Measurements from ENCODE around the gene PSMC3IP. TPM values are rescaled to one million over a fixed set of nuclear protein-coding genes. Genes with fewer than 3 reads are reported as not detected.
A peak's percentile ranks its signal among the peaks of the same experiment; 100 is the strongest.
"Not testable (repeated sequence)": the region's sequence is repeated elsewhere in the genome, so short reads cannot be mapped to it uniquely, and the experiment has no call there.

The PSMC3IP gene
- total RNA-seq, 2 experiments from 2014 or later: 27.0 to 28.9 TPM

DNA sequence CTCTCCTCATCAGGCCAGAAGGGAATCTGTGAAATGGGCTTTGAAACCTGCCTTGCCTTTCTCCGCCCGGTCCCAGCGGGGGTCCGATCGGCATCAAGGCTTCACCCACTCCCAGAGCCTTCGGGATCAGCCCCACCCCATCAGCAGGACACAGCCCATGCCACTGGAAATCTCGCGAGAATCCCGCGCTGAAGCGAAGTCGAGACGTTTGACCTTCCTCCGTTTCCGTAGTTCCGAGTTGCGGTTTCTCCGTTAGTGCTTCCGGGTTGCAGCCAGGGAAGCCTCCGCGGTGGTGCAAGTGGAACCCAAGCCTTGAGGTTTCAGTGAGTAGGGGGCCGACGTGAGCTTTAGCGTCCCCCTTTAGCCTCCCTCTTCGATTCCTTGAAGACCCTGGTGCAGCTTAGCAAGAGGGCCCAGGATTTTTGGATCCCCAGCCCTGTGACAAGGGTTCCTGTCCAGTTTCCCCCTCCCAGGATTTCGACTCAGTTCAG, 15.6 kb downstream of the PSMC3IP start, which contains the start of gene COASY:
COASY (plus strand) TSS at position 252 of the 491 bp plus-strand sequence. CDS start 475 bp downstream, outside the sequence.
- Mint-ChIP-seq H3K27ac (peak within 1 kb of the TSS; percentile 99), H3K9me3 (ENCODE audit: low read depth) (no peaks in the 10 kb centered on the region), H3K4me1 (peaks cover 32% of the 10 kb centered on the region), H3K27me3 (no peaks in the 10 kb centered on the region), H3K36me3 (ENCODE audit: low read depth) (peaks cover 16% of the 10 kb centered on the region), H3K4me3 (peak within 1 kb of the TSS; percentile 94)
- ChIA-PET POLR2A (no interaction called here), CTCF (interaction anchor here (0.7 kb wide), 1 partner anchor 284 kb away, joined by 3 read pairs; no protein-coding TSS in a partner anchor)
- peak; percentile 79 for ATAC-seq
- intact Hi-C loops (cut with DNase I, micrococcal nuclease): loop anchor here (1.0 to 10.0 kb wide), 7 partner anchors 15 to 613 kb away; partner anchors contain the start of genes PSMC3IP (in 2 of the 2), AARSD1 (in 1 of the 2), NAGLU (in 1 of the 2) and NBR1 (in 1 of the 2)
- peak; percentile 96 for DNase-seq

DNA sequence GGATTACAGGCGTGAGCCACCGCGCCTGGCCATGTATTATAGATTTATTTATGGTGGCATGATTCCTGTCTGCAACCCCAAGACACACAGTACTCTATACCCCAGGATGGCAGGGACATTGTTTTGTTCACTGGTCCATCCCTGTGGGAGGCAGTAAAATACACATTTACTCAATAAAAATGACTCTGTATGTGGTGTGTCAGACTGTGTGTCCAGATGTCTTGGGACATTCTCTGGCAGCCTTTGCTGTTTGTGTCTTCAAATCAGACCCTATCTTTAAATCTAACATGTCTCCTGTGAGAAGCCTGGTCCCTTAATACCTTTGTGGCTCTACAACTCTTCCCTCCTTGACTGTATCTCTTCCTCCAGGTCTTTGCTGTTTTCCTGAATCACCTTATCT, 17.3 kb downstream of the PSMC3IP start:
- DNase-seq (no peak), ATAC-seq (no peak)
- no peaks in the 10 kb centered on the region for H3K9me3 Mint-ChIP-seq (ENCODE audit: low read depth)
- H3K27me3 Mint-ChIP-seq: no peaks in the 10 kb centered on the region
- POLR2A ChIA-PET: interaction anchor here (0.6 kb wide), 1 partner anchor 375 kb away, joined by 3 read pairs; the partner anchor contains the start of gene HCRT
- CTCF ChIA-PET: no interaction called here
- peak overlapping the region; percentile 48 for H3K4me3 Mint-ChIP-seq
- H3K27ac Mint-ChIP-seq: peak overlapping the region; percentile 11
- intact Hi-C loops (cut with DNase I, micrococcal nuclease): loop anchor here in 1 of 2 experiments (10.0 kb wide), 1 partner anchor 615 kb away; the partner anchor contains the start of gene NBR1
- H3K4me1 Mint-ChIP-seq: peaks cover 35% of the 10 kb centered on the region
- H3K36me3 Mint-ChIP-seq (ENCODE audit: low read depth): peaks cover 11% of the 10 kb centered on the region

DNA sequence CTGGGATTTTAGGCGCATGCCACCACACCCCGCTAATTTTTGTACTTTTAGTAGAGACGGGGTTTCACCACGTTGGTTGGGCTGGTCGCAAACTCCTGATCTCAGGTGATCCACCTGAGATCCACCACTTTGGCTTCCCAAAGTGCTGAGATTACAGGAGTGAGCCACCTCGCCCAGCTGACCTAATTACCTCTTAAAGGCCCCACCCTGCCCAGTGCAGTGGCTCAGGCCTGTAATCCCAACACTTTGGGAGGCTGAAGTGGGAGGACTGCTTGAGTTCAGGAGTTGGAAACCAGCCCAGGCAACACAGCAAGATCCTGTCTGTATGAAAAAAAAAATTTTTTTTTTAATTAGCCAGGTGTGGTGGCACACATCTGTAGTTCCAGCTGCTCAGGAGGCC, 18.5 kb downstream of the PSMC3IP start:
- DNase-seq (no peak), ATAC-seq (no peak)
- H3K27ac Mint-ChIP-seq: no peak overlapping the region
- no peak overlapping the region for H3K4me3 Mint-ChIP-seq
- peaks cover 39% of the 10 kb centered on the region for H3K4me1 Mint-ChIP-seq
- no peaks in the 10 kb centered on the region for H3K27me3 Mint-ChIP-seq
- H3K36me3 Mint-ChIP-seq (ENCODE audit: low read depth): peaks cover 11% of the 10 kb centered on the region
- ChIA-PET CTCF (interaction anchor here (0.8 kb wide), 1 partner anchor 10 kb away, joined by 3 read pairs; no protein-coding TSS in a partner anchor), POLR2A (no interaction called here)
- intact Hi-C loops (cut with DNase I, micrococcal nuclease): no loop called here
- H3K9me3 Mint-ChIP-seq (ENCODE audit: low read depth): no peaks in the 10 kb centered on the region

DNA sequence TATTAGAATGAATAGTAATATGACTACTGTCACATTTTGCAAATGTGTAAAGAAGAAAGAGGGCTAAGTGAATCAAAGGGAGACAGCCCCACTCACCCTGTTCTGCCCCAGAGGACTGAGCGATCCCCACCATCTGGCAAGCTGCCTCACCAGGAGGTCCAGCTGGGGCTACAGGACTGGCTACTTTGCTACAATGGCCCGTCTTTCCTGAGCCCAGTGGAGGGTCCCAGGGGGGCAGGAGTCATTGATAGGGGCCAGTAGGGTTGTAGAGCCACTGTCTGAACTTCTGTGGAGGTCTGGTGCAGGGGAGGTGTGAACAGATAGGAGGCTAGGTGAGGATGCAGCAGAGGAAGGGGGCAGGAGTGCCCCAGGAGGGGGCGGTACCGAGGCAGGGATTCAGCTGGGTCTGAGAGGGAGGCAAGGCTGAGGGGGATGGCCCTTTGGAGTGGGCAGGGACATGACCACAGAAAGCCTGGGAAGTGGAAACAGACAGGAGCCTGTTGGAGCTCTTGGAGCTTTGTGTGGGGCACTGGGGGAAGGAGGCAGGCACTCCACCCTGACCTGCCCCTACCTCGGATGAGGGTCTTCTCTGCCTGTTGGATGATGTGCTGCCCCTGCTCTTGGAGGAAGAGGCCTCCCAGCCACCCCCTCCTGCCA, 21.4 kb downstream of the PSMC3IP start:
- DNase-seq; CTCF ChIA-PET; H3K36me3 Mint-ChIP-seq (ENCODE audit: low read depth); H3K27ac Mint-ChIP-seq; H3K9me3 Mint-ChIP-seq (ENCODE audit: low read depth); H3K4me3 Mint-ChIP-seq; intact Hi-C loops (cut with DNase I, micrococcal nuclease); H3K27me3 Mint-ChIP-seq; POLR2A ChIA-PET: not testable (repeated sequence)
- H3K4me1 Mint-ChIP-seq: peaks cover 23% of the 10 kb centered on the region
- ATAC-seq: peak; percentile 30

DNA sequence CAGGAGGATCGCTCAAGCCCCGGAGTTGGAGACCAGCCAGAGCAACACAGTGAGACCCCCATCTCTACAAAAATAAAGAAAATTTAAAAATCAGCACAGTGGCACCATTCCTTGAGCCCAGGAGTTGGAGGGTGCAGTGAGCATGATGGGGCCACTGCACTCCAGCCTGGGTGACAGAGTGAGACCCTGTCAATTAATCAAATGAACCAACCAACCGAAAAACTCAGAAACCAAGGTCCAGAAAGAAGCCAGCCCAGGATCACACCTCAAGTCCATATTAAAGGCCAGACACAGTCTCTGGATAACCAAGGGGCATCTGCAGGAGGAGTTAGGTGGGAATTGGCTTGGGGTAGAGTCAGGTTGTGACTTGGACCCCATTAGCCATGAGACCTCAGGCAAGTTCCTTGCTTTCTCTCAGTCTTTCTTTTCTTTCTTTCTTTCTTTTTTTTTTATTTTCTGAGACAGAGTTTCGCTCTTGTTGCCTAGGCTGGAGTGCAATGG, 22.4 kb downstream of the PSMC3IP start:
- peaks cover 22% of the 10 kb centered on the region for H3K4me1 Mint-ChIP-seq
- ATAC-seq (peak; percentile 1), DNase-seq (no peak)
- no peaks in the 10 kb centered on the region for H3K9me3 Mint-ChIP-seq (ENCODE audit: low read depth)
- ChIA-PET CTCF (interaction anchor here (0.5 to 2.0 kb wide), 5 partner anchors 13 to 301 kb away, joined by 3 to 8 read pairs (median 3); partner anchors contain the start of gene NAGLU), POLR2A (interaction anchor here (0.6 kb wide), 1 partner anchor 568 kb away, joined by 4 read pairs; no protein-coding TSS in a partner anchor)
- H3K27me3 Mint-ChIP-seq: no peaks in the 10 kb centered on the region
- peak overlapping the region; percentile 85 for H3K4me3 Mint-ChIP-seq
- no peaks in the 10 kb centered on the region for H3K36me3 Mint-ChIP-seq (ENCODE audit: low read depth)
- H3K27ac Mint-ChIP-seq: peak overlapping the region; percentile 92
- intact Hi-C loops (cut with DNase I, micrococcal nuclease): no loop called here

DNA sequence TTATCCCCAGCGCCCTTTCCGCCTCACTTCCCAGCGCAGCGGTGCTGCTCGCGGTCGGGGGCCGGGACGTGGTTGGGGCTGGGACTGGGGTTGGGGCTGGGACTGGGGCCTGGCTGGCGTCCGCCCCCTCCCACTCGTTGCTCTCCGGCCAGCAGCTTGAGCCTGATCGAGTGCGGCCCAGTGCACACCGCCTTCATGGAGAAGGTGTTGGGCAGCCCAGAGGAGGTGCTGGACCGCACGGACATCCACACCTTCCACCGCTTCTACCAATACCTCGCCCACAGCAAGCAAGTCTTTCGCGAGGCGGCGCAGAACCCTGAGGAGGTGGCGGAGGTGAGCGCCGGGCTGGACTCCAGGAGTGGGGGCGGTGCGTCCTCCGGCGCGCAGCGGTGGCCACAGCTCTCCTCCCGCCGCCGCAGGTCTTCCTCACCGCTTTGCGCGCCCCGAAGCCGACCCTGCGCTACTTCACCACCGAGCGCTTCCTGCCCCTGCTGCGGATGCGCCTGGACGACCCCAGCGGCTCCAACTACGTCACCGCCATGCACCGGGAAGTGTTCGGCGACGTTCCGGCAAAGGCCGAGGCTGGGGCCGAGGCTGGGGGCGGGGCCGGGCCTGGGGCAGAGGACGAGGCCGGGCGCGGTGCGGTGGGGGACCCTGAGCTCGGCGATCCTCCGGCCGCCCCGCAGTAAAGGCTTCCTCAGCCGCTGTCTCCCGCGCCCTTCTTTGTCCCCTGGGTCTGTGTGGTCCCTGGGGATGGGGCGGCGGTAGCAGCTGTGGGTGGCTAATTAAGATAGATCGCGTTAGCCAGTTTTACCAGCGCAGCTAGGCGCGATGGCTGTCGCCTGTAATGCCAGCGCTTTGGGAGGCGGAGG, 23.0 kb downstream of the PSMC3IP start:
- Mint-ChIP-seq H3K9me3 (ENCODE audit: low read depth) (no peaks in the 10 kb centered on the region), H3K4me3 (peak overlapping the region; percentile 85), H3K27ac (peak overlapping the region; percentile 92), H3K4me1 (peaks cover 22% of the 10 kb centered on the region), H3K36me3 (ENCODE audit: low read depth) (no peaks in the 10 kb centered on the region), H3K27me3 (no peaks in the 10 kb centered on the region)
- POLR2A ChIA-PET: interaction anchor here (0.6 kb wide), 2 partner anchors 260 to 569 kb away, joined by 3 to 4 read pairs; no protein-coding TSS in a partner anchor
- CTCF ChIA-PET: interaction anchor here (0.5 to 2.0 kb wide), 6 partner anchors 13 to 301 kb away, joined by 3 to 8 read pairs (median 3); partner anchors contain the start of genes NAGLU and PSMC3IP
- peak; percentile 85 for ATAC-seq
- DNase-seq: peak; percentile 85
- intact Hi-C loops (cut with DNase I, micrococcal nuclease): loop anchor here (1.0 kb wide), 1 partner anchor 18 kb away; the partner anchor contains the start of gene NAGLU (in 2 of the 2)

DNA sequence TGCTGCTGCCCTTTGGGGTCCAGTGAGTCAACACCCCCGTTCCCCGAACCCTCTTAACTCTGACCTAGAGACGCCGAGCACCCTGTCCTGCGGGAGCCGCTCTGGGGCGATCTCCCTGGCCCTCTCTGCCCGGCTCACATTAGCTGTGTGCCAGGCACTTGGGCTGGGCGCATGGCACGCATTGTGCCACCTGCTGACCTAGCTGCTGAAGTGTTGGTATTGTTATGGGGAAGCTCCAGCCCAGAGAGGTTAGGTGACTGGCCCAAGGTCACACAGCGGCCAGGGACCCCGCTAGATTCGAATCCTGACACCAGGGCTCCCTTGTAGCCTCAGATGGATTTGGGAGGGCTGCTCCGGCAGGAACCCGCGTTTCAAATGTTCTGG, 23.7 kb downstream of the PSMC3IP start:
- peak; percentile 58 for DNase-seq
- Mint-ChIP-seq H3K27ac (peak overlapping the region; percentile 92), H3K4me3 (peak overlapping the region; percentile 85), H3K9me3 (ENCODE audit: low read depth) (no peaks in the 10 kb centered on the region), H3K27me3 (no peaks in the 10 kb centered on the region), H3K36me3 (ENCODE audit: low read depth) (no peaks in the 10 kb centered on the region), H3K4me1 (peaks cover 28% of the 10 kb centered on the region)
- intact Hi-C loops (cut with DNase I, micrococcal nuclease): loop anchor here (1.0 kb wide), 1 partner anchor 18 kb away; the partner anchor contains the start of gene NAGLU (in 2 of the 2)
- ATAC-seq: peak; percentile 40
- ChIA-PET CTCF (interaction anchor here (0.6 to 2.0 kb wide), 2 partner anchors 18 to 23 kb away, joined by 5 to 8 read pairs; partner anchors contain the start of genes NAGLU and PSMC3IP), POLR2A (interaction anchor here (0.6 kb wide), 1 partner anchor 260 kb away, joined by 3 read pairs; no protein-coding TSS in a partner anchor)

DNA sequence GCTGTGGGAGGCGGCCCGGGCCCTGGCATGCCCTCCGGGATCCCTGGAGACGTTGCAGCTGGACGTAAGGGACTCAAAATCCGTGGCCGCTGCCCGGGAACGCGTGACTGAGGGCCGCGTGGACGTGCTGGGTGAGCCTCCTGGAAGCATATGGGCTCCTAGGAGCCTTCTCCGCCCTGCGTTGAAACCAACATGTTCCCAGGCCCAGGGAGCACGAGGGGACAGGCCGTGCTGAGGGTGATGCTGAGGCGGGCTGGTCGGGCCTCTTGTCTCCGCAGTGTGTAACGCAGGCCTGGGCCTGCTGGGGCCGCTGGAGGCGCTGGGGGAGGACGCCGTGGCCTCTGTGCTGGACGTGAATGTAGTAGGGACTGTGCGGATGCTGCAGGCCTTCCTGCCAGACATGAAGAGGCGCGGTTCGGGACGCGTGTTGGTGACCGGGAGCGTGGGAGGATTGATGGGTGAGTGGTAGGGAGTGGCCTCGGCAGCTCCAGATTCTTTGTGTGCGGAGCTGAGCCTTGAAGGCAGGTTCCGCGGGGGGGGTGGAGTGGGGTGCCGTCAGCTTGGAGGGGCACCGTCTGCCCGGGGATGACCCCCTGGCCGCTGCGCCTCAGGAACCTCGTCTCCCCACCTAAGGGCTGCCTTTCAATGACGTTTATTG, 24.2 kb downstream of the PSMC3IP start:
- Mint-ChIP-seq H3K9me3 (ENCODE audit: low read depth) (no peaks in the 10 kb centered on the region), H3K27me3 (no peaks in the 10 kb centered on the region), H3K4me3 (peak overlapping the region; percentile 85), H3K4me1 (peaks cover 30% of the 10 kb centered on the region), H3K27ac (no peak overlapping the region), H3K36me3 (ENCODE audit: low read depth) (no peaks in the 10 kb centered on the region)
- ChIA-PET POLR2A (interaction anchor here (0.6 kb wide), 1 partner anchor 165 kb away, joined by 5 read pairs; the partner anchor contains the start of gene STAT3), CTCF (interaction anchor here (0.6 to 2.0 kb wide), 2 partner anchors 18 to 325 kb away, joined by 3 to 8 read pairs; partner anchors contain the start of gene NAGLU)
- DNase-seq (no peak), ATAC-seq (no peak)
- intact Hi-C loops (cut with DNase I, micrococcal nuclease): no loop called here

DNA sequence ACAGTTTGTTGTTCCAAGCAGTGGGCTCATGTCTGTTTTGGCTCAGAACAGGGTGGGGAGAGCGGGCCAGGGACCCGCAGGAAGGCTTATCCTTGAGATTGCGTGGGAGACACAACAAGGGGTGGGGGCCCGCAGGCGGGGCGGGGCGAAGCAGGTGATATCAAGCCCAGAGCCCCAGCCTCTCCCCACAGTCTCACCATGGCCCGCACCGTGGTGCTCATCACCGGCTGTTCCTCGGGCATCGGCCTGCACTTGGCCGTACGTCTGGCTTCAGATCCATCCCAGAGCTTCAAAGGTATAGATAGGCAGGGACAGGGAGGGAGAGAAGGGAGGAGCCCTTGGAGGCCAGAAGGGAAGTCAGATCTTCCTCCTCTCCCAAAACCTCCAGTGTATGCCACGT, 24.8 kb downstream of the PSMC3IP start, which contains the start of gene HSD17B1:
HSD17B1 (plus strand) TSS at position 188 of the 400 bp plus-strand sequence; CDS start at position 199, 11 bp downstream.
- POLR2A ChIA-PET; intact Hi-C loops (cut with DNase I, micrococcal nuclease); H3K27me3 Mint-ChIP-seq; ATAC-seq; CTCF ChIA-PET; DNase-seq; H3K36me3 Mint-ChIP-seq (ENCODE audit: low read depth); H3K9me3 Mint-ChIP-seq (ENCODE audit: low read depth): not testable (repeated sequence)
- peak within 1 kb of the TSS; percentile 85 for H3K4me3 Mint-ChIP-seq
- H3K4me1 Mint-ChIP-seq: peaks cover 30% of the 10 kb centered on the region
- H3K27ac Mint-ChIP-seq: peak within 1 kb of the TSS; percentile 92
